Measurements from ENCODE around the gene OBI1.

- TF ChIP-seq CTCF (IDR thresholded peaks at IDR 0.05; ENCODE audit: extremely low read depth in 1 of 2, insufficient read depth in 1 of 2, low read depth in 1 of 2, low read length in 2 of 2) (no peak), POLR2AphosphoS5 (IDR thresholded peaks at IDR 0.05; ENCODE audit: insufficient read depth, low read depth, low read length) (peak; percentile 24)
Measured at GRCh38 chr13:78649997-78650716, 8.8 kb downstream of the OBI1 start.
